CD4-positive, alpha-beta T cell (primary cell): ENCODE measurements around the gene PAIP1. TPM values are rescaled to one million over a fixed set of nuclear protein-coding genes. Genes with fewer than 3 reads are reported as not detected.
A peak's percentile ranks its signal among the peaks of the same experiment; 100 is the strongest.

Experiments
- ATAC-seq: fragments of 200-7000 bp; cut with Tn5 transposase; one replicate; pipeline ENCODE4 v1.10.0; 2022; ENCODE audit warnings: mild to moderate bottlenecking; ENCODE audit not compliant: poor library complexity
- CTCF ChIA-PET: fragments of 350-600 bp; sonication (Branson Sonifier 250); formaldehyde crosslinking; loops from one replicate; lab custom pipeline; 2021; ENCODE audit warnings: antibody characterized with exemption, inconsistent platforms; lab: Charles Lee
- POLR2A ChIA-PET: fragments of 350-600 bp; sonication (Branson Sonifier 250); formaldehyde crosslinking; loops from one replicate; lab custom pipeline; 2021; ENCODE audit warnings: antibody characterized with exemption, inconsistent platforms; lab: Charles Lee
- DNase-seq, 14 experiments: peaks; one replicate each; pipeline ENCODE4 v3.0.0-alpha.2; 2013 to 2020; ENCODE audit warnings: mixed read lengths in 2 of 14
- H3K27ac ChIP-seq, 2 donors: one replicate each; pipeline versions ENCODE4 v1.5.1 to v1.7.0; 2013; ENCODE audit warnings: low read length in 2 of 2, low read depth in 1 of 2, mild to moderate bottlenecking in 1 of 2
- H3K27me3 ChIP-seq, 2 experiments: 1 replicate in 1 of 2; 2 replicates in 1 of 2; pipeline versions ENCODE4 v1.6.1 to v1.7.0; 2013; ENCODE audit warnings: low read length in 2 of 2, control low read depth in 1 of 2, mild to moderate bottlenecking in 1 of 2, moderate library complexity in 1 of 2; ENCODE audit not compliant: insufficient read depth in 2 of 2, control insufficient read depth in 1 of 2
- H3K36me3 ChIP-seq: one replicate; pipeline ENCODE4 v1.6.1; 2013; ENCODE audit warnings: low read length, control low read depth; ENCODE audit not compliant: insufficient read depth
- H3K4me1 ChIP-seq: one replicate; pipeline ENCODE4 v1.6.1; 2013; ENCODE audit warnings: low read length, control low read depth; ENCODE audit not compliant: insufficient read depth
- H3K4me3 ChIP-seq: one replicate; pipeline ENCODE4 v1.5.1; 2013; ENCODE audit warnings: mild to moderate bottlenecking, low read length, moderate library complexity
- H3K9me3 ChIP-seq, 2 experiments: 1 replicate in 1 of 2; 2 replicates in 1 of 2; pipeline versions ENCODE4 v1.6.1 to v1.7.0; 2013; ENCODE audit warnings: low read length in 2 of 2, mild to moderate bottlenecking in 2 of 2, control low read depth in 1 of 2, moderate library complexity in 1 of 2; ENCODE audit not compliant: control insufficient read depth in 1 of 2, insufficient read depth in 1 of 2
- H3K27ac Mint-ChIP-seq: one replicate; pipeline ENCODE4 v1.8.0; 2020; ENCODE audit warnings: mixed read lengths
- H3K27me3 Mint-ChIP-seq: one replicate; pipeline ENCODE4 v1.8.0; 2021; ENCODE audit warnings: mixed read lengths
- H3K36me3 Mint-ChIP-seq: one replicate; pipeline ENCODE4 v1.8.0; 2021; ENCODE audit warnings: low read depth, mixed read lengths
- H3K4me1 Mint-ChIP-seq: one replicate; pipeline ENCODE4 v1.8.0; 2021; ENCODE audit warnings: low read depth, mixed read lengths
- H3K4me3 Mint-ChIP-seq: one replicate; pipeline ENCODE4 v1.8.0; 2020; ENCODE audit warnings: mild to moderate bottlenecking, mixed read lengths
- H3K9me3 Mint-ChIP-seq: one replicate; pipeline ENCODE4 v1.8.0; 2020; ENCODE audit warnings: mixed read lengths
- intact Hi-C, 2 experiments: fragments of 100-400 bp; cut with DNase I in 1 of 2; cut with micrococcal nuclease in 1 of 2; formaldehyde crosslinking; loops; one replicate each; pipeline versions ENCODE4 v1.15.1 to v1.9.0; 2023 to 2025; cut with DNase I, micrococcal nuclease
- total RNA-seq, 174 experiments: library from RNA in 2 of 174; stranded (reverse) in 2 of 174; gene quantifications; one replicate each; pipeline ENCODE4 v1.2.3 and lab custom pipeline; 2021 to 2026
- TF ChIP-seq, protein P1 (sequence below): fragments of 200-600 bp; IDR thresholded peaks from one replicate; pipeline ENCODE4 v1.8.0; 2022; ENCODE audit warnings: antibody characterized with exemption, mild to moderate bottlenecking

PAIP1 gene
- total RNA-seq, 2 experiments from 2014 or later = 33.9 to 35.1 TPM

GRCh38 chr5:43533646-43534045, 23.2 kb downstream of the PAIP1 start:
- DNase-seq (no peak), ATAC-seq (no peak)
- CTCF ChIA-PET = interaction anchor here (1.6 kb wide), 1 partner anchor 14 kb away, joined by 4 read pairs; no protein-coding TSS in a partner anchor
- H3K9me3 Mint-ChIP-seq = no peaks in the 10 kb centered on the region
- POLR2A ChIA-PET = no interaction called here
- H3K4me1 Mint-ChIP-seq = peaks cover 19% of the 10 kb centered on the region
- H3K9me3 ChIP-seq = no peaks in the 10 kb centered on the region
- TF ChIP-seq, protein P1, sequence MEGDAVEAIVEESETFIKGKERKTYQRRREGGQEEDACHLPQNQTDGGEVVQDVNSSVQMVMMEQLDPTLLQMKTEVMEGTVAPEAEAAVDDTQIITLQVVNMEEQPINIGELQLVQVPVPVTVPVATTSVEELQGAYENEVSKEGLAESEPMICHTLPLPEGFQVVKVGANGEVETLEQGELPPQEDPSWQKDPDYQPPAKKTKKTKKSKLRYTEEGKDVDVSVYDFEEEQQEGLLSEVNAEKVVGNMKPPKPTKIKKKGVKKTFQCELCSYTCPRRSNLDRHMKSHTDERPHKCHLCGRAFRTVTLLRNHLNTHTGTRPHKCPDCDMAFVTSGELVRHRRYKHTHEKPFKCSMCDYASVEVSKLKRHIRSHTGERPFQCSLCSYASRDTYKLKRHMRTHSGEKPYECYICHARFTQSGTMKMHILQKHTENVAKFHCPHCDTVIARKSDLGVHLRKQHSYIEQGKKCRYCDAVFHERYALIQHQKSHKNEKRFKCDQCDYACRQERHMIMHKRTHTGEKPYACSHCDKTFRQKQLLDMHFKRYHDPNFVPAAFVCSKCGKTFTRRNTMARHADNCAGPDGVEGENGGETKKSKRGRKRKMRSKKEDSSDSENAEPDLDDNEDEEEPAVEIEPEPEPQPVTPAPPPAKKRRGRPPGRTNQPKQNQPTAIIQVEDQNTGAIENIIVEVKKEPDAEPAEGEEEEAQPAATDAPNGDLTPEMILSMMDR = no peak
- H3K36me3 Mint-ChIP-seq = peaks cover 97% of the 10 kb centered on the region
- H3K27ac ChIP-seq = no peak overlapping the region
- intact Hi-C loops = no loop called here
- H3K27me3 Mint-ChIP-seq = no peaks in the 10 kb centered on the region
- H3K27ac Mint-ChIP-seq = peak overlapping the region; percentile 56
- no peaks in the 10 kb centered on the region for H3K27me3 ChIP-seq
- H3K4me1 ChIP-seq = no peaks in the 10 kb centered on the region
- H3K4me3 Mint-ChIP-seq = no peak overlapping the region
- peaks cover 87% of the 10 kb centered on the region for H3K36me3 ChIP-seq
- no peak overlapping the region for H3K4me3 ChIP-seq

- POLR2A ChIA-PET = no interaction called here
- CTCF ChIA-PET = no interaction called here
- DNase-seq = no peak
- intact Hi-C loops = no loop called here
- Mint-ChIP-seq H3K4me3 (no peak overlapping the region), H3K36me3 (peaks cover 90% of the 10 kb centered on the region), H3K27me3 (no peaks in the 10 kb centered on the region), H3K9me3 (no peaks in the 10 kb centered on the region), H3K27ac (no peak overlapping the region), H3K4me1 (peaks cover 17% of the 10 kb centered on the region)
- TF ChIP-seq, protein P1 = no peak
- no peak overlapping the region for H3K27ac ChIP-seq
- H3K36me3 ChIP-seq = peaks cover 76% of the 10 kb centered on the region
- H3K27me3 ChIP-seq = no peaks in the 10 kb centered on the region
- ATAC-seq = no peak
- no peaks in the 10 kb centered on the region for H3K4me1 ChIP-seq
- no peaks in the 10 kb centered on the region for H3K9me3 ChIP-seq
- H3K4me3 ChIP-seq = no peak overlapping the region
These were observed 26.2 kb downstream of the PAIP1 start for GRCh38 chr5:43530648-43531047.

GRCh38 chr5:43523662-43524072, 33.2 kb downstream of the PAIP1 start:
- Mint-ChIP-seq H3K27me3 (no peaks in the 10 kb centered on the region), H3K36me3 (peaks cover 47% of the 10 kb centered on the region), H3K4me1 (no peaks in the 10 kb centered on the region), H3K4me3 (no peak overlapping the region), H3K27ac (no peak overlapping the region), H3K9me3 (no peaks in the 10 kb centered on the region)
- H3K27ac ChIP-seq = no peak overlapping the region
- H3K4me1 ChIP-seq = no peaks in the 10 kb centered on the region
- TF ChIP-seq, protein P1 = no peak
- intact Hi-C loops = no loop called here
- CTCF ChIA-PET = no interaction called here
- no peak overlapping the region for H3K4me3 ChIP-seq
- H3K36me3 ChIP-seq = peaks cover 26% of the 10 kb centered on the region
- POLR2A ChIA-PET = interaction anchor here (0.5 to 1.4 kb wide), 4 partner anchors 9 to 39 kb away, joined by 3 to 4 read pairs (median 4); partner anchors contain the start of gene C5orf34
- no peaks in the 10 kb centered on the region for H3K27me3 ChIP-seq
- no peak for ATAC-seq
- no peaks in the 10 kb centered on the region for H3K9me3 ChIP-seq
- DNase-seq = no peak
